ENCODE results near the gene JAK2. TPM values are rescaled to one million over a fixed set of nuclear protein-coding genes. Genes with fewer than 3 reads are reported as not detected.

JAK2 gene
- total RNA-seq, 1 donor from 2014 or later, result 9.8 TPM

DNA sequence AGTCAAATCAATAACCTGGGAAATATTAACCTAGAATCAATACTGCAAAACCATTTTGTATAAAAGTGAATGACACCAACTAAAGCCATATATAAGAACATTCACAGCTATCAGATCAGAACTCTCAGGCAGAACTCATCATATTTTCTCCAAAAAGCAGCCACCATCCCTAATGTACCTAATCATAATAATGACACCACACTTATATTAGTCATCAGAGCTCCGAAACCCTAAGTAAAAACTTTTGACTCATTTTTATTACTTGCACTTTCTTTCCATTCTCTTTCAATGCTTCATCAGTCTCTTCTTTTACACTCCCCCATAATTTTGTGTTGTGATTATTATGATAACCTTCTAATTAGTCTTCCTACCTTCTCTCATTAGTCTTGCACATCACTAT is 155.1 kb downstream of the JAK2 start:
- DNase-seq (ENCODE audit: low read depth, low spot score), result no peak

DNA sequence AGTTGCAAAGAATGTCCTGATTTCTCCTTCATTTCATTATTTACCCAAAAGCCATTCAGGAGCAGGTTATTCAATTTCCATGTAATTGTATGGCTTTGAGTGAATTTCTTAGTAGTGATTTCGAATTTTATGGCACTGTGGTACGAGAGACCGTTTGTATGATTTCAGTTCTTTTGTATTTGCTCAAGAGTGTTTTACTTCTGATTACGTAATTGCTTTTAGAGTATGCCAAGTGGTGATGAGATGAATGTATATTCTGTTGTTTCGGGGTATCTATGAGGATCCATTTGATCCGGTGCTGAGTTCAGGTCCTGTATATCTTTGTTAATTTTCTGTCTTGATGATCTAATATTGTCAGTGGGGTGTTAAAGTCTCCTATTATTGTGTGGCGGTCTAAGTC is 159.1 kb downstream of the JAK2 start:
- no peak for DNase-seq (ENCODE audit: low read depth, low spot score)

DNA sequence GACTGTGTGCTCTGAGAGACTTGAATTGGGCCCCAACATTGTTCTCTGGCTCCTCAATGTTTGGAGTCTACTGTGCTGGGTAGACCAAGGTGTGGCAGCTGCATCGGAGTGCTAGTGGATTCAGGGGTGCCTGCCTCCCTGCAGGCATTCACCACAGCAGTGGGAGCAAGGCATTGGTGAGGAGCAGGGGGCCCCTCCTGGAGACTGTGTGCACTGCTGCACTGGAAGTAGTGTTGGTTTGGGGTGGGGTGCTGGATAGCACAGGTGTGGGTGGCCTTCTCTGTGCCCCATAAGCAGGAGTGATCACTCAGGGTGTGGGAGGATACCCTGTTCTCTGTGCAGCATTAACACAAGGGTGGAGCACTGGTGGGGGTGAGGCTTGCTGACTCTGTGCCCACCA is 161.2 kb downstream of the JAK2 start:
- DNase-seq (ENCODE audit: low read depth, low spot score), result no peak

Other genes with a start within 250 kb of the JAK2 start
- 53.0 and 54.0 TPM in 2 replicates for gene AK3, start 244.1 kb upstream of the JAK2 start, total RNA-seq
- 20.8 and 21.5 TPM in 2 replicates for gene RCL1, start 192.3 kb upstream of the JAK2 start, total RNA-seq
- not detected in 2 replicates for gene INSL6, start 200.4 kb downstream of the JAK2 start, total RNA-seq
- gene INSL4, start 246.1 kb downstream of the JAK2 start, total RNA-seq, result not detected in 2 replicates

Data from pulmonary artery endothelial cell (primary cell).